Measurements from ENCODE around the gene DPH7.
"Not testable (repeated sequence)": the region's sequence is repeated elsewhere in the genome, so short reads cannot be mapped to it uniquely, and the experiment has no call there.

Gene DPH7

GRCh38 chr9:137555179-137555578 is 23.5 kb downstream of the DPH7 start:
- no peak overlapping the region for H3K9ac ChIP-seq (ENCODE audit: low read depth, low read length)
- peaks cover 46% of the 10 kb centered on the region for H3K36me3 ChIP-seq (ENCODE audit: control insufficient read depth, insufficient read depth, low read length)
- H3K27me3 ChIP-seq (ENCODE audit: control insufficient read depth, insufficient read depth, low read length), result no peaks in the 10 kb centered on the region
- H3K9me3 ChIP-seq (ENCODE audit: control insufficient read depth, insufficient read depth, low read length), result no peaks in the 10 kb centered on the region
- H3K27ac ChIP-seq (ENCODE audit: low read depth, low read length), result no peak overlapping the region
- H3K4me3 ChIP-seq (ENCODE audit: low read depth, low read length), result no peak overlapping the region
- no peaks in the 10 kb centered on the region for H3K4me1 ChIP-seq (ENCODE audit: control insufficient read depth, insufficient read depth, low read length)

GRCh38 chr9:137554349-137554748 is 24.4 kb downstream of the DPH7 start:
- H3K27ac ChIP-seq (ENCODE audit: low read depth, low read length), result no peak overlapping the region
- no peaks in the 10 kb centered on the region for H3K9me3 ChIP-seq (ENCODE audit: control insufficient read depth, insufficient read depth, low read length)
- no peak overlapping the region for H3K4me3 ChIP-seq (ENCODE audit: low read depth, low read length)
- H3K9ac ChIP-seq (ENCODE audit: low read depth, low read length), result no peak overlapping the region
- H3K4me1 ChIP-seq (ENCODE audit: control insufficient read depth, insufficient read depth, low read length), result no peaks in the 10 kb centered on the region
- H3K36me3 ChIP-seq (ENCODE audit: control insufficient read depth, insufficient read depth, low read length), result peaks cover 41% of the 10 kb centered on the region
- H3K27me3 ChIP-seq (ENCODE audit: control insufficient read depth, insufficient read depth, low read length), result no peaks in the 10 kb centered on the region

GRCh38 chr9:137553654-137554053 is 25.1 kb downstream of the DPH7 start:
- not testable (repeated sequence) for H3K9ac ChIP-seq (ENCODE audit: low read depth, low read length); H3K27ac ChIP-seq (ENCODE audit: low read depth, low read length); H3K4me1 ChIP-seq (ENCODE audit: control insufficient read depth, insufficient read depth, low read length); H3K4me3 ChIP-seq (ENCODE audit: low read depth, low read length); H3K9me3 ChIP-seq (ENCODE audit: control insufficient read depth, insufficient read depth, low read length); H3K27me3 ChIP-seq (ENCODE audit: control insufficient read depth, insufficient read depth, low read length)
- peaks cover 41% of the 10 kb centered on the region for H3K36me3 ChIP-seq (ENCODE audit: control insufficient read depth, insufficient read depth, low read length)

GRCh38 chr9:137552022-137552768 is 26.5 kb downstream of the DPH7 start:
- Histone ChIP-seq H3K9ac (ENCODE audit: low read depth, low read length) (peak overlapping the region; percentile 64), H3K27ac (ENCODE audit: low read depth, low read length) (peak overlapping the region; percentile 66), H3K36me3 (ENCODE audit: control insufficient read depth, insufficient read depth, low read length) (peaks cover 29% of the 10 kb centered on the region), H3K27me3 (ENCODE audit: control insufficient read depth, insufficient read depth, low read length) (no peaks in the 10 kb centered on the region), H3K9me3 (ENCODE audit: control insufficient read depth, insufficient read depth, low read length) (no peaks in the 10 kb centered on the region), H3K4me1 (ENCODE audit: control insufficient read depth, insufficient read depth, low read length) (no peaks in the 10 kb centered on the region), H3K4me3 (ENCODE audit: low read depth, low read length) (peak overlapping the region; percentile 79)

DNA sequence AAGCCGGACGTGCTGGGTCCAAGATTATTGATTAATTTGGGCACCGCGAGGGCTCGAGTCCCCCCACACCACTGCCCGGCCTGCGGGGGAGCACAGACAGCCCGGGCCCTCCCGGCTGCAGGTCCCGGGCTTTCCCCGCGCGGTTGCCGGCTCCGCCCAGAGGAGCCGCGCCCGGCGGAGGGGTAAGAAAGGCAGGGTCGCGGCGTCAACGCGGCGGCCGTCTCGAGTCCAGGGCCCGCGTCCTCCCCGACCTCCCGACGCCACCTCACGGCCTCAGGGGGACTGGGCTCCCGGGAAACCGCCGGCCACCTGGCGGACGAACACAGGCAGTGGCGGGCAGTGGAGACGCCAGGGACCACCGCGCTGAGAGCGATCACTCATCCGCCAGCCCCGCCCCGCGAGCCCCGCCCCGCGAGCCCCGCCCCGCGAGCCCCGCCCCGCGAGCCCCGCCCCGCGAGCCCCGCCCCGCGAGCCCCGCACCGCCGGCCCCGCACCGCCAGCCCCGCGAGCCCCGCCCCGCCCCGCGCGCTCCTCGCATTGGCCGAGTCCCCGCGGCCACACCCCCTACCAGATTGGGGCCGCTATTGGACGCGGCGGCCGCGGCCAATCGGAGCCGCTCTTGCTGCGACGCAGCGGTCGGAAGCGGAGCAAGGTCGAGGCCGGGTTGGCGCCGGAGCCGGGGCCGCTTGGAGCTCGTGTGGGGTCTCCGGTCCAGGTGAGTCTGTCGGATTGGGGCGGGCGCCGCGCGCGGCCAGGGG is 27.3 kb downstream of the DPH7 start, which contains the start of gene MRPL41:
MRPL41 (plus strand) TSS at position 616 of the 758 bp plus-strand sequence. CDS start 203 bp downstream, outside the sequence.
- H3K27me3 ChIP-seq (ENCODE audit: control insufficient read depth, insufficient read depth, low read length), result no peaks in the 10 kb centered on the region
- H3K9ac ChIP-seq (ENCODE audit: low read depth, low read length), result peak within 1 kb of the TSS; percentile 64
- H3K9me3 ChIP-seq (ENCODE audit: control insufficient read depth, insufficient read depth, low read length), result no peaks in the 10 kb centered on the region
- H3K36me3 ChIP-seq (ENCODE audit: control insufficient read depth, insufficient read depth, low read length), result peaks cover 22% of the 10 kb centered on the region
- H3K27ac ChIP-seq (ENCODE audit: low read depth, low read length), result peak within 1 kb of the TSS; percentile 66
- H3K4me1 ChIP-seq (ENCODE audit: control insufficient read depth, insufficient read depth, low read length), result no peaks in the 10 kb centered on the region
- peak within 1 kb of the TSS; percentile 79 for H3K4me3 ChIP-seq (ENCODE audit: low read depth, low read length)

DNA sequence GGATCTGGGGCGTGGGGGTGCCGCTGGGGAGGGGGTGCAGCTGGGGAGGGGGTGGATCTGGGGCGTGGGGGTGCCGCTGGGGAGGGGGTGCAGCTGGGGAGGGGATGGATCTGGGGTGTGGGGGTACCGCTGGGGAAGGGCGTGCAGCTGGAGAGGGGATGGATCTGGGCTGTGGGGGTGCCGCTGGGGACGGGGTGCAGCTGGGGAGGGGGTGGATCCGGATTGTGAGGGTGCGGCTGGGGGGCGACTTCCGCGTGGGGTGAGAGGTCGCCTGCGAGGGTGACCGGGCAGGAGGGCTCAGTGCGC is 27.8 kb downstream of the DPH7 start:
- H3K9ac ChIP-seq (ENCODE audit: low read depth, low read length); H3K27me3 ChIP-seq (ENCODE audit: control insufficient read depth, insufficient read depth, low read length); H3K4me1 ChIP-seq (ENCODE audit: control insufficient read depth, insufficient read depth, low read length); H3K9me3 ChIP-seq (ENCODE audit: control insufficient read depth, insufficient read depth, low read length); H3K27ac ChIP-seq (ENCODE audit: low read depth, low read length): not testable (repeated sequence)
- Histone ChIP-seq H3K4me3 (ENCODE audit: low read depth, low read length) (peak overlapping the region; percentile 66), H3K36me3 (ENCODE audit: control insufficient read depth, insufficient read depth, low read length) (peaks cover 17% of the 10 kb centered on the region)

DNA sequence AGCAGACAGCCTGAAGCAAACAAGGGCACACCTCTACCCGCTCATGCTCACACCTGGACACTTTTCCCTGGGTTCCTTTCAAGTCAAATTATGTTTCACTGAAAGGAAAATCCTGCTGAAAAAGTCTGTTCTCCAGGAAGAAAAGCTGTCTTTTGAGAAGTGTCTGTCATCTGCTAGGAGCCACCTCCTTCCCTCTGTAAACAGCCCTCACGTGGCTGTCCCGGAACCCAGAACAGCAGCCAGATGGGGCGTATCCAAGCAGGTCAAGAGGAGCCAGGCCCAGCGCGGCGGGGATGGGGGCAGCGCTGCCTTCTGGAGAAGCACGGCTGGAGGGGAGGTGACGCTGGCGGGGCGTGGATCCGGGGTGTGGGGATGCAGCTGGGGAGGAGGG is 28.5 kb downstream of the DPH7 start, which contains the start of gene PNPLA7:
PNPLA7 (minus strand) TSS at position 172 of the 391 bp plus-strand sequence. CDS start 205 bp downstream, outside the sequence.
- H3K36me3 ChIP-seq (ENCODE audit: control insufficient read depth, insufficient read depth, low read length), result peaks cover 10% of the 10 kb centered on the region
- H3K9me3 ChIP-seq (ENCODE audit: control insufficient read depth, insufficient read depth, low read length), result no peaks in the 10 kb centered on the region
- H3K4me3 ChIP-seq (ENCODE audit: low read depth, low read length), result peak within 1 kb of the TSS; percentile 66
- no peaks in the 10 kb centered on the region for H3K27me3 ChIP-seq (ENCODE audit: control insufficient read depth, insufficient read depth, low read length)
- H3K9ac ChIP-seq (ENCODE audit: low read depth, low read length), result no peak within 1 kb of the TSS
- no peak within 1 kb of the TSS for H3K27ac ChIP-seq (ENCODE audit: low read depth, low read length)
- no peaks in the 10 kb centered on the region for H3K4me1 ChIP-seq (ENCODE audit: control insufficient read depth, insufficient read depth, low read length)

DNA sequence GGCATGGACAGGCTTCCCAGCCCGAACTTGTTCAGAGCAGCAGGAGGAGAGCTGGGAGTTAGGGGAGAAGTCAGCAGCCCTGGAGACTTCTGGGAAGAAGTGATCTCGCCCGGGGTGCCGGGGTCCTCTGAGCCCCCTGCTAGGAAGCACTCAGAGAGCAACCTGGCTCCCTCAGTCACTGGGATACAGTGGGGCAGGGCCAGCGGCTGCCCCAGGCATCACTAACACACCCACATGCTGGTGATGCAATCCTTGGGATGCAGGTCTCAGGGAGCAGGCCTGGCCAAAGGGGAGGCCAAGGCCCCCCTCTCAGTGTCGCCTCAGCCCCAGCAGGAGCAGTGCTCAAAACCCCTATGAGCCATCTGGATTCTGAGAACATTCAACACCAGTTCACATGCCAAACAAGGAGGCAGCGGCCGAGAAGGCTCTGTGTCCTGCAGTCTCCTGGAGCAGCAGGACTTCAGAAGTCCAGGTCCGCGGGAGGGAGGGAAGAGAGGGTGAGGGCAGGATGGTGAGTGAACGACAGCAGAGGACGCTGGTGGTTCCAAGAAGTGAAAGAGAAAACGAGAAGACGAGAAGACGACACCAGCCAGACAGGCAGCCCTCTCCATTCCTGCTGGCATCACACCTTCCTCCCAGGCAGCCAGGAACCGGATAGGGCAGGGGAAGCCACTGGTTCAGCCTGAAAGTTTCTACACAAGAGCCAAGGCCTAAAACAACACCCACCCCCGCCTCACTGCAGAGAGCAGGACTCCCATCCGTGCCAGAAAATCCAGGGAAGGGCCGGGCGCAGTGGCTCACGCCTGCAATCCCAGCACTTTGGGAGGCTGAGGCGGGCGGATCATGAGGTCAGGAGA is 30.8 kb downstream of the DPH7 start:
- H3K4me1 ChIP-seq (ENCODE audit: control insufficient read depth, insufficient read depth, low read length), result no peaks in the 10 kb centered on the region
- H3K9ac ChIP-seq (ENCODE audit: low read depth, low read length), result no peak overlapping the region

DNA sequence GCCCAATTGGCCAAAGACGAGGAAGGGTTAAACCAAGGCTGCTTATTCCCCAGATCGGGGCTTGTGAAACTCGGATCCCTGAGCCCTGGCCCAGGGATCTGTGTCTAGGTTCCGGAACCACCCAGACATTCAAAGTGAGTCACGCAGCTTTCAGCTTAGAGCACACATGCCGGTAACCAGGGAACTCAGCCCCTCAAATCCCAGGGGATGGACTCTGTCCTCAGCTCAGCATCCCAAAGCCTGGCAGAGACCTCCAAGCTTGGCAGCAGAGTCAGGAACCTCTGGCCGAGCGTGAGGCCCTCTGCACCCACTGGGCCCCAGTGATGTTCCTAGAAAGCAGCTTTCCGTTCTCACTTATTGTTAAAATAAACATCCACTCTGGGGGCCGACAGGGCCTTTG is 33.6 kb downstream of the DPH7 start:
- H3K27ac ChIP-seq (ENCODE audit: low read depth, low read length), result no peak overlapping the region
- H3K36me3 ChIP-seq (ENCODE audit: control insufficient read depth, insufficient read depth, low read length), result no peaks in the 10 kb centered on the region
- no peaks in the 10 kb centered on the region for H3K9me3 ChIP-seq (ENCODE audit: control insufficient read depth, insufficient read depth, low read length)
- no peaks in the 10 kb centered on the region for H3K4me1 ChIP-seq (ENCODE audit: control insufficient read depth, insufficient read depth, low read length)
- H3K4me3 ChIP-seq (ENCODE audit: low read depth, low read length), result no peak overlapping the region
- H3K27me3 ChIP-seq (ENCODE audit: control insufficient read depth, insufficient read depth, low read length), result no peaks in the 10 kb centered on the region
- H3K9ac ChIP-seq (ENCODE audit: low read depth, low read length), result no peak overlapping the region

More for the DNA sequence above, 30.8 kb downstream of the DPH7 start:
- Histone ChIP-seq H3K36me3 (ENCODE audit: control insufficient read depth, insufficient read depth, low read length) (no peaks in the 10 kb centered on the region), H3K9me3 (ENCODE audit: control insufficient read depth, insufficient read depth, low read length) (no peaks in the 10 kb centered on the region), H3K27ac (ENCODE audit: low read depth, low read length) (no peak overlapping the region), H3K4me3 (ENCODE audit: low read depth, low read length) (no peak overlapping the region), H3K27me3 (ENCODE audit: control insufficient read depth, insufficient read depth, low read length) (no peaks in the 10 kb centered on the region)

GRCh38 chr9:137544176-137544760 is 34.5 kb downstream of the DPH7 start:
- Histone ChIP-seq H3K27ac (ENCODE audit: low read depth, low read length) (no peak overlapping the region), H3K4me1 (ENCODE audit: control insufficient read depth, insufficient read depth, low read length) (no peaks in the 10 kb centered on the region)

More at GRCh38 chr9:137544176-137544760, 34.5 kb downstream of the DPH7 start:
- H3K9me3 ChIP-seq (ENCODE audit: control insufficient read depth, insufficient read depth, low read length), result no peaks in the 10 kb centered on the region
- no peak overlapping the region for H3K4me3 ChIP-seq (ENCODE audit: low read depth, low read length)
- H3K36me3 ChIP-seq (ENCODE audit: control insufficient read depth, insufficient read depth, low read length), result no peaks in the 10 kb centered on the region
- H3K27me3 ChIP-seq (ENCODE audit: control insufficient read depth, insufficient read depth, low read length), result no peaks in the 10 kb centered on the region
- H3K9ac ChIP-seq (ENCODE audit: low read depth, low read length), result no peak overlapping the region

All from HUES48 (cell line).